Astrocyte of the spinal cord (primary cell): ENCODE data around the gene ZBTB1.
"Not testable (repeated sequence)": the region's sequence is repeated elsewhere in the genome, so short reads cannot be mapped to it uniquely, and the experiment has no call there.

Experiments
- DNase-seq: peaks from one replicate; pipeline ENCODE4 v3.0.0; 2011; ENCODE audit warnings: low read depth, low spot score
- H3K4me3 ChIP-seq: 2 replicates; pipeline ENCODE4 v1.5.1; 2011; ENCODE audit warnings: low read depth, mild to moderate bottlenecking, low read length, moderate library complexity
- CTCF ChIP-seq: IDR thresholded peaks from 2 replicates; pipeline ENCODE4 v1.5.1; 2012; ENCODE audit warnings: low read depth, mild to moderate bottlenecking, low read length, inconsistent platforms
- in situ Hi-C: cut with HindIII; loops from 2 replicates; pipeline ENCODE4 v1.10.0; 2017; ENCODE audit warnings: low sequenced_read_pairs

The ZBTB1 gene

DNA sequence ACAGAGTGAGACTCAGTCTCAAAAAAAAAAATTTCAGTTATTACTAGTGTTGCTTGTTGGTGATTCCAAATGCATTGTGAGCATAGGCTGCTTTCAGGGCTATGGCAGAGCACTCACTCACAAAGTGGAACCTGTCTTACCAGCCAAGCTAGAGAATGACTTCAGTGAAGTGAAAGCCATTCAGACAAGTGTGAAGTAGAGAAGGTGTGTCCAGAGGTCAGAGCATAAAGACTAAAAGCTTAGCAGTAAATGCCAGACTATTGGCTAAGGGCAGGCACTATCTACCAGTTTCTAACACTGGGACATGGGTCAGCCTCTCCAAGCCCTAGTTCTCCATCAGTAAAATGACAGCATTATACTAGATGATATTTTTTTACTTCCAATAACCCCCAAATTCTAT, 57.9 kb downstream of the ZBTB1 start:
- in situ Hi-C loops = no loop called here
- no peak overlapping the region for H3K4me3 ChIP-seq
- no peak for TF ChIP-seq CTCF
- DNase-seq = no peak

DNA sequence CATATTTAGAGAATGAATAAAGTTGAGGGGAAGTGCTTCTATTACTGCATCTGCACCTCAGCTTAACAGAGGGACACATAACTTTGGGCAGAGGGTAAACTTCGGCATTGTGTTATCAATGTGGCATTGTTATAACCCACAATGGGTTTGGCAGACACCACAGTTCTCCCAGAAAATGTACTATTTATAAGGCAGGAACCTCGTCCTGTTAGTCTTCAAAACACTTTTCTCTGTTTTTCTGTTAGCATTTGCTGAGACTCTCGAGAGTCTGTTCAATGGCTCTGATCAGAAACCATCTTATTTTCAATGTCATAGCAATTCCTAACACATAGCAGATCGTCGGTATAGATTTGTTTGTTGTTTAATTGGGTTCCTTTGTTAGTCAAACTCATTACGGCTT, 59.1 kb downstream of the ZBTB1 start:
- H3K4me3 ChIP-seq = no peak overlapping the region
- TF ChIP-seq CTCF = no peak
- in situ Hi-C loops = no loop called here
- no peak for DNase-seq

DNA sequence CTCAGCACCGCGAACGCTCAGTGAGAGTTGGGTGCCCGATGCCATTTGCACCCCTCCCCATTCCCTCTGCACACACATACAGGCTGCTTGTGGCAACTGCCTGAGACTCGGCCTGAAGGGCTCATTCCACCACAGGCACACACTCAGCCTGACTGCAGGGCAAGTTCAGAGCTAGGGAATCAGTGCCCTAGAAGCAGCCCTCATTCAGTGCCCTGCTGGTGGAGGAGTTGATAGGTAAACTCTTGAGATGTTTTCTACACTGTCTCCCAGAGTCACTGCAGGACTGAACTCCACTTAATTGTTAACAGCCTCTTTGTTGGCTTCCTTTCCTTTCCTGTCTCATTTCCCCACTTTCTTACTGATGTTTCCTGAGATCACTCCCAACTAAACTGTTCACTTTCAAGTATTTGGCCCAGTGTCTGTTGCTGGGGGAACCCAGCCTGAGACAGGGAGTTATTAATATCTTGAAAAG, 62.1 kb downstream of the ZBTB1 start:
- DNase-seq = no peak
- TF ChIP-seq CTCF = no peak
- H3K4me3 ChIP-seq = no peak overlapping the region
- in situ Hi-C loops = no loop called here

DNA sequence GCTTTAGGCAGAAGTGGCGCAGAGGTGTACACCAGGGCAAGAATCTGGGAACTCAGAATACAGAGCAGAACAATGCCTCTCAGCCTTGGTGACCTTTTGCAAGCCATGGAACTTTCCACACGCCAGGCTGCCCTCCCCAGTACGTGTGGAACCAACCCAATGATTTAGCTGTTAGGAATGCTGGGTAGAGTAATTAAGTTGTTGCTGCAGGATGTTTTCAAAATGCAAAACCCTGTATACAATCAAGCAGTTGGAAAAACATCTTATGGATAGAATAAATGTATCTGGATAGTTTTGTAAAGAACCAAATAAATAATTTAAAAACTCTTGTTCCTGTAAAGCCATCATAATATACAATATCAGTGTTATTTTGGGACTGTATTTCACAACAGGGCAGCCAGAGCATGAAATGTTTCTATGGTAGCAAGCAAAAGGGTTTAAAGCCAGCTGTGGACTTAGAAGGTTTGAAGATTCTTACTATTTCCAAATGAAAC, 64.6 kb downstream of the ZBTB1 start:
- TF ChIP-seq CTCF = no peak
- peak; percentile 74 for DNase-seq
- H3K4me3 ChIP-seq = no peak overlapping the region
- in situ Hi-C loops = no loop called here

DNA sequence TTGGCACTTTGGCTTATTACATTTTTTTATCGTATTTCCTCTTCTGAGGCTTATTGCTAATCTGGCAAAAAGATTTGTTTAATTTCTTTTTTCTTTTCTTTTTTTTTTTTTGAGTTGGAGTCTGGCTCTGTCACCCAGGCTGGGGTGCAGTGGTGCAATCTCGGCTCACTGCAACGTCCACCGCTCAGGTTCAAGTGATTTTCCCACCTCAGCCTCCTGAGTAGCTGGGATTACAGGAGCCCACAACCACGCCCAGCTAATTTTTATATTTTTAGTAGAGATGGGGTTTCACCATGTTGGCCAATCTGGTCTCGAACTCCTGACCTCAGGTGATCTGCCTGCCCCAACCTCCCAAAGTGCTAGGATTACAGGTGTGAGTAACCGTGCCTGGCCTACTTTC, 65.1 kb downstream of the ZBTB1 start:
- in situ Hi-C loops, H3K4me3 ChIP-seq, DNase-seq: not testable (repeated sequence)

- no peak for TF ChIP-seq CTCF
- H3K4me3 ChIP-seq = no peak overlapping the region
- DNase-seq = no peak
- in situ Hi-C loops = no loop called here
These were observed 68.0 kb downstream of the ZBTB1 start for GRCh38 chr14:64572386-64573104.

DNA sequence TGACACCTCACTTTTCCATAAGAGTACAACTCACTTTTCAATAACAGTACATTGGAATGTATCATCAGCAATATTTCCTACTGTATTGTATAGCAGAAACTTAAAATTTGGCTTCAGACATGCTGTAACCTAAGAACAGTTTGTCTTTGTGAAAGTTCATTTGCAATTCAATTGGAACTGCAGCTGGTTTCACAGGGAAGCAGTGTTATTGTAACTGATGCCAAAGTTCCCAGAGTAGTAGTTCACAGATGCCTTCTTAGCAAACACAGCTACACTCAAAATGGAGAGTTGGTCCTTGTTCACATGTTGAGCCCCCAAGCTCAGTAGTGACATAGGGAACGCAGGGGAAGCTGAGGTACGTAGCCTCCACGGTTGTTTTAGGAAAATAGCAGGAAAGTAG, 68.5 kb downstream of the ZBTB1 start:
- no peak for TF ChIP-seq CTCF
- in situ Hi-C loops = no loop called here
- DNase-seq = peak; percentile 57
- H3K4me3 ChIP-seq = no peak overlapping the region
